Loucy (cell line): ENCODE data around the gene UCHL1.

ENCODE experiments used
- H2AFZ ChIP-seq: fragments of 200-600 bp; sonication (generic); 2 replicates; pipeline ENCODE4 v1.6.0; 2016; ENCODE audit warnings: antibody characterized with exemption, mild to moderate bottlenecking, low read length, moderate library complexity
- H3F3A ChIP-seq: fragments of 200-600 bp; 2 replicates; pipeline ENCODE4 v1.6.0; 2016; ENCODE audit warnings: antibody characterized with exemption, low read depth, mild to moderate bottlenecking
- H3K27me3 ChIP-seq: fragments of 200-600 bp; sonication (generic); 2 replicates; pipeline ENCODE4 v1.6.1; 2014; ENCODE audit warnings: low read length, mild to moderate bottlenecking; ENCODE audit not compliant: insufficient read depth, poor library complexity, severe bottlenecking
- H3K36me3 ChIP-seq: fragments of 200-600 bp; sonication (generic); 2 replicates; pipeline ENCODE4 v1.6.1; 2016; ENCODE audit warnings: low read length; ENCODE audit not compliant: insufficient read depth
- H3K4me1 ChIP-seq: fragments of 200-600 bp; sonication (generic); 2 replicates; pipeline ENCODE4 v1.5.1; 2014; ENCODE audit warnings: low read length, mild to moderate bottlenecking; ENCODE audit not compliant: insufficient read depth, poor library complexity, severe bottlenecking
- H3K4me2 ChIP-seq: fragments of 200-600 bp; sonication (generic); 2 replicates; pipeline ENCODE4 v1.6.0; 2014; ENCODE audit warnings: antibody characterized with exemption, low read length, low read depth, mild to moderate bottlenecking; ENCODE audit not compliant: poor library complexity, severe bottlenecking
- H3K4me3 ChIP-seq: fragments of 200-600 bp; sonication (generic); 2 replicates; pipeline ENCODE4 v1.5.1; 2014; ENCODE audit warnings: low read length, mild to moderate bottlenecking, mixed read lengths; ENCODE audit not compliant: poor library complexity, severe bottlenecking
- H3K79me2 ChIP-seq: fragments of 200-600 bp; sonication (generic); 2 replicates; pipeline ENCODE4 v1.6.1; 2014; ENCODE audit warnings: low read length; ENCODE audit not compliant: insufficient read depth
- H3K9ac ChIP-seq: fragments of 200-600 bp; sonication (generic); 2 replicates; pipeline ENCODE4 v1.6.0; 2014; ENCODE audit warnings: mild to moderate bottlenecking, low read depth, low read length, moderate library complexity; ENCODE audit not compliant: poor library complexity, severe bottlenecking
- H3K9me2 ChIP-seq: fragments of 200-600 bp; sonication (generic); replicated peaks from 2 replicates; pipeline ENCODE4 v1.6.1; 2016; ENCODE audit warnings: low read depth, low read length, mixed read lengths
- H3K9me3 ChIP-seq: fragments of 200-600 bp; sonication (generic); 2 replicates; pipeline ENCODE4 v1.6.1; 2014; ENCODE audit warnings: mild to moderate bottlenecking, antibody characterized with exemption, low read length, low read depth; ENCODE audit not compliant: insufficient read depth
- H4K20me1 ChIP-seq: fragments of 200-600 bp; sonication (generic); 2 replicates; pipeline ENCODE4 v1.6.0; 2014; ENCODE audit warnings: antibody characterized with exemption, low read length, mild to moderate bottlenecking; ENCODE audit not compliant: insufficient read depth, poor library complexity, severe bottlenecking
- CTCF ChIP-seq: fragments of 200-600 bp; sonication (generic); conservative IDR thresholded peaks from 2 replicates; pipeline ENCODE4 v1.5.1; 2014; ENCODE audit warnings: mild to moderate bottlenecking, antibody characterized with exemption, low read length
- EZH2phosphoT487 ChIP-seq: fragments of 200-600 bp; IDR thresholded peaks from 2 replicates; pipeline ENCODE4 v1.6.1; 2018; ENCODE audit warnings: antibody characterized with exemption, mild to moderate bottlenecking, moderate library complexity, borderline replicate concordance

Gene UCHL1

GRCh38 chr4:41256740-41257256 is at the start of gene UCHL1:
Gene UCHL1, plus strand, starts transcription at chr4:41256928. Its CDS starts 49 bp downstream, at chr4:41256977.
- H3K9me2 ChIP-seq = no peaks in the 10 kb centered on the region
- no peak within 1 kb of the TSS for H2AFZ ChIP-seq
- H3K36me3 ChIP-seq = no peaks in the 10 kb centered on the region
- no peak within 1 kb of the TSS for H3K9ac ChIP-seq
- no peak within 1 kb of the TSS for H3K4me2 ChIP-seq
- no peaks in the 10 kb centered on the region for H3K79me2 ChIP-seq
- H4K20me1 ChIP-seq = no peaks in the 10 kb centered on the region
- H3K9me3 ChIP-seq = no peaks in the 10 kb centered on the region
- no peaks in the 10 kb centered on the region for H3F3A ChIP-seq
- H3K27me3 ChIP-seq = no peaks in the 10 kb centered on the region
- TF ChIP-seq CTCF = no peak
- no peaks in the 10 kb centered on the region for H3K4me1 ChIP-seq
- no peak within 1 kb of the TSS for H3K4me3 ChIP-seq

DNA sequence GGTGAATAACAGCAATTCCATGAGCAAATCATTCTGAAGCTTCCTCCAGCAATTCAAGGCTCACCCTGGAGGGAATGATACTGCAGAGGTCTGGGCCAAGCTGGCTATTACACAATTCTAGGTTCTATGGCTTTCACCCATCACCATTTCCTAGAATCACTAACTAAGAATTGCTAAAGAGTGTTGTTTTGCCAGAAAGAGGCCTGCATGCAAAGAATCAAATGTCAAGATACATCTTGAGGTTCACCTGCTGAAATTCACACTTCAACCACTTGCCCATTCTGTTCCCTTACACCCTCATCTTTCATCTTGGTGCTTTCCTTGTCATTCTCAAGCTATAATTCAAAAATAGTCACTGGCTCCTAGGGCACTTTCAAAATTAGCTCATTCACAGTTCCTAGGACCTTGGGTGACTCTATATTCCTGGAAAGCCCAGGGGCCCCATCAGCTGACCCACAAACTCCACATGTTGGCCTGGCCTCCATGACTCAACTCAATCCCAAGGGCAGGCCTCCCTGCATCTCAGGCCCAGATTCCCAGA is 49.4 kb upstream of the UCHL1 start:
- no peaks in the 10 kb centered on the region for H3K9me3 ChIP-seq
- H3F3A ChIP-seq = no peaks in the 10 kb centered on the region
- H3K4me2 ChIP-seq = no peak overlapping the region
- H3K27me3 ChIP-seq = no peaks in the 10 kb centered on the region
- no peaks in the 10 kb centered on the region for H4K20me1 ChIP-seq
- no peak overlapping the region for H2AFZ ChIP-seq
- H3K4me1 ChIP-seq = no peaks in the 10 kb centered on the region
- no peak overlapping the region for H3K4me3 ChIP-seq
- no peaks in the 10 kb centered on the region for H3K36me3 ChIP-seq
- no peaks in the 10 kb centered on the region for H3K79me2 ChIP-seq
- TF ChIP-seq CTCF (no peak), EZH2phosphoT487 (no peak)
- no peak overlapping the region for H3K9ac ChIP-seq
- no peaks in the 10 kb centered on the region for H3K9me2 ChIP-seq

- Histone ChIP-seq H3K9ac (no peak overlapping the region), H3K79me2 (no peaks in the 10 kb centered on the region), H3K4me3 (no peak overlapping the region), H3K36me3 (no peaks in the 10 kb centered on the region), H3K9me3 (no peaks in the 10 kb centered on the region), H3K4me1 (peaks cover 5% of the 10 kb centered on the region), H3K9me2 (no peaks in the 10 kb centered on the region), H4K20me1 (no peaks in the 10 kb centered on the region), H3K4me2 (no peak overlapping the region), H3F3A (no peaks in the 10 kb centered on the region), H3K27me3 (peaks cover 16% of the 10 kb centered on the region), H2AFZ (no peak overlapping the region)
- TF ChIP-seq EZH2phosphoT487 (no peak), CTCF (no peak)
These were observed 47.5 kb upstream of the UCHL1 start for GRCh38 chr4:41209187-41209586.
